Parathyroid adenoma (tissue), 2 donors: Measurements from ENCODE around the gene PTGES3.

Source experiments
- H2AFZ ChIP-seq: fragments of 300-600 bp; sonication (generic); one replicate; pipeline ENCODE4 v1.7.0; 2017; ENCODE audit warnings: antibody characterized with exemption, mild to moderate bottlenecking
- H3K27ac ChIP-seq: fragments of 300-600 bp; sonication (generic); one replicate; pipeline ENCODE4 v1.7.0; 2017
- H3K27me3 ChIP-seq: fragments of 300-600 bp; sonication (generic); one replicate; pipeline ENCODE4 v1.7.0; 2017; ENCODE audit warnings: low read length; ENCODE audit not compliant: control insufficient read depth, insufficient read depth
- H3K36me3 ChIP-seq: fragments of 300-600 bp; sonication (generic); one replicate; pipeline ENCODE4 v1.7.0; 2017; ENCODE audit warnings: low read length; ENCODE audit not compliant: control insufficient read depth, insufficient read depth
- H3K4me1 ChIP-seq: fragments of 300-600 bp; sonication (generic); one replicate; pipeline ENCODE4 v1.7.0; 2017; ENCODE audit warnings: control low read depth
- H3K4me2 ChIP-seq: fragments of 300-600 bp; sonication (generic); one replicate; pipeline ENCODE4 v1.7.0; 2017; ENCODE audit warnings: low read length
- H3K4me3 ChIP-seq: fragments of 300-600 bp; sonication (generic); one replicate; pipeline ENCODE4 v1.7.0; 2017; ENCODE audit warnings: low read depth, low read length
- H3K79me2 ChIP-seq: fragments of 300-600 bp; sonication (generic); one replicate; pipeline ENCODE4 v1.7.0; 2017; ENCODE audit warnings: control low read depth
- H3K9ac ChIP-seq: fragments of 300-600 bp; sonication (generic); one replicate; pipeline ENCODE4 v1.7.0; 2017; ENCODE audit warnings: mild to moderate bottlenecking
- H3K9me3 ChIP-seq: fragments of 300-600 bp; sonication (generic); one replicate; pipeline ENCODE4 v1.7.0; 2017; ENCODE audit warnings: low read length; ENCODE audit not compliant: control insufficient read depth
- TF ChIP-seq, protein P1 (sequence below): fragments of 300-600 bp; sonication (generic); IDR thresholded peaks from one replicate; pipeline ENCODE4 v1.7.0; 2017; ENCODE audit warnings: antibody characterized with exemption, mild to moderate bottlenecking
- donor health status: primary hyperparathyroidism.

Gene PTGES3

DNA sequence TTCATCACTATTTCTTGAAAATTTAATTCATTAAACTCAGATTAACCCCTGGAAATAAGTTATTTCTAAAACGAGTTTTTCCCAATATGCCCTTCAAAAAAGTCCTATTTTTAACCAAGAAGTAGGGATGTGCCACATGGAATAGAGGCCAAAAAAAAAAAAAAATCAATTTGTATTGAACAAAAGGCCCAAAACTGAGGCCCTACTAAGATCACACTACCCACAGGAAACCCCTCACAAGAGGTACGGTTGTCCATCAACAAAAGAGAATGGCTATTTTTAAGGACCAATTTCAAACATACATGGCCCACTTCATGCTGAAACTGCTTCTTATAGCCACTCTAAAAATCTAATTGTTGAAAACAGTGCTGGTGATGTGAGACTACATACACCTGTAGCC, 50.5 kb downstream of the PTGES3 start:
- Histone ChIP-seq H3K4me1 (peaks cover 31% of the 10 kb centered on the region), H3K36me3 (peaks cover 9% of the 10 kb centered on the region), H3K27me3 (no peaks in the 10 kb centered on the region), H3K4me2 (peak overlapping the region; percentile 47), H2AFZ (no peak overlapping the region), H3K27ac (peak overlapping the region; percentile 93), H3K79me2 (peaks cover 15% of the 10 kb centered on the region), H3K9me3 (no peaks in the 10 kb centered on the region), H3K4me3 (peak overlapping the region; percentile 23), H3K9ac (no peak overlapping the region)
- TF ChIP-seq, protein P1, sequence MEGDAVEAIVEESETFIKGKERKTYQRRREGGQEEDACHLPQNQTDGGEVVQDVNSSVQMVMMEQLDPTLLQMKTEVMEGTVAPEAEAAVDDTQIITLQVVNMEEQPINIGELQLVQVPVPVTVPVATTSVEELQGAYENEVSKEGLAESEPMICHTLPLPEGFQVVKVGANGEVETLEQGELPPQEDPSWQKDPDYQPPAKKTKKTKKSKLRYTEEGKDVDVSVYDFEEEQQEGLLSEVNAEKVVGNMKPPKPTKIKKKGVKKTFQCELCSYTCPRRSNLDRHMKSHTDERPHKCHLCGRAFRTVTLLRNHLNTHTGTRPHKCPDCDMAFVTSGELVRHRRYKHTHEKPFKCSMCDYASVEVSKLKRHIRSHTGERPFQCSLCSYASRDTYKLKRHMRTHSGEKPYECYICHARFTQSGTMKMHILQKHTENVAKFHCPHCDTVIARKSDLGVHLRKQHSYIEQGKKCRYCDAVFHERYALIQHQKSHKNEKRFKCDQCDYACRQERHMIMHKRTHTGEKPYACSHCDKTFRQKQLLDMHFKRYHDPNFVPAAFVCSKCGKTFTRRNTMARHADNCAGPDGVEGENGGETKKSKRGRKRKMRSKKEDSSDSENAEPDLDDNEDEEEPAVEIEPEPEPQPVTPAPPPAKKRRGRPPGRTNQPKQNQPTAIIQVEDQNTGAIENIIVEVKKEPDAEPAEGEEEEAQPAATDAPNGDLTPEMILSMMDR = no peak

DNA sequence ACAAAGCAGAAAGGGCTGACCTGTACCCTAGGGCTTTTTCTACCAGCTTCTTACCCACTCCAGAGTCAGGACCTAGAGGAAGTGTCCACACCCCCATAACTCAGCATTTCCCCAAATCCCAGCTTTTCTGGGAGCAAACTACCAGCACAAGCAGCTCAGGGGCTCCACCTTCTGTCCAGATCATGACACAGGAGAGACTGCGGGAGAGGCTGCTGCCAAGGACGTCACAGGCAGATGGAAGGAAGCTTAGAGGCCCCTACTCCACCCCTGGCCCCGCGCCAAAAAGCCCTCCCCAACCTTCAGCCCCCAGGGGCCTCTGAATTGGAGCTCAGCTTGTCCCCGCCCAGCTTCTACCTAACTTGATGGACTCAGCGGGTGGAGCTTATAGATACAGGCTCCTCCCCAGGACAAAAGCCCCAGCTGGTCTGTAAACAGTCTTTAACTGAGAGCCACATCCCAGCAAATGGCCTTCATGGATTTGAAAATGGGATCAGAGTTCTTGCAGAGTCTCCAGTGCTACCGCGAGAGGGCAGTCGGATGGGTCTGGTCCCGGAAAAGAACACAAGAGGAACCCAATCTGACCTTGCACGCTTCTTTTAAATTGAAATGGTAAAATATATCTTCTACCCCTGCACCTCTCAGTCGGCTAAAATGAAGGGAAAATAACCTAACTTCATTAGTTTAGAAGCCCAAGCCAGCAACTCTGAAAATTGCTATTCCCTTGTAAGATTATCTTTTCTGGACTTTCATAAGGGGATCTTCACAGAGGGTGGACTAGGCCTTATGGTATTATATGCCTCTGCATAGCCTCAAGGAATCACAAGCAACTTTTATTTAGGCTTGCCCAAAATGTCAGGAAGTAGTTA, 51.2 kb downstream of the PTGES3 start:
- H3K4me2 ChIP-seq = peak overlapping the region; percentile 76
- H3K79me2 ChIP-seq = peaks cover 10% of the 10 kb centered on the region
- H3K4me3 ChIP-seq = peak overlapping the region; percentile 66
- H3K36me3 ChIP-seq = peaks cover 9% of the 10 kb centered on the region
- peaks cover 34% of the 10 kb centered on the region for H3K4me1 ChIP-seq
- H3K27ac ChIP-seq = peak overlapping the region; percentile 93
- TF ChIP-seq, protein P1 = peak; percentile 77
- no peaks in the 10 kb centered on the region for H3K9me3 ChIP-seq
- no peaks in the 10 kb centered on the region for H3K27me3 ChIP-seq
- no peak overlapping the region for H3K9ac ChIP-seq
- peak overlapping the region; percentile 82 for H2AFZ ChIP-seq

DNA sequence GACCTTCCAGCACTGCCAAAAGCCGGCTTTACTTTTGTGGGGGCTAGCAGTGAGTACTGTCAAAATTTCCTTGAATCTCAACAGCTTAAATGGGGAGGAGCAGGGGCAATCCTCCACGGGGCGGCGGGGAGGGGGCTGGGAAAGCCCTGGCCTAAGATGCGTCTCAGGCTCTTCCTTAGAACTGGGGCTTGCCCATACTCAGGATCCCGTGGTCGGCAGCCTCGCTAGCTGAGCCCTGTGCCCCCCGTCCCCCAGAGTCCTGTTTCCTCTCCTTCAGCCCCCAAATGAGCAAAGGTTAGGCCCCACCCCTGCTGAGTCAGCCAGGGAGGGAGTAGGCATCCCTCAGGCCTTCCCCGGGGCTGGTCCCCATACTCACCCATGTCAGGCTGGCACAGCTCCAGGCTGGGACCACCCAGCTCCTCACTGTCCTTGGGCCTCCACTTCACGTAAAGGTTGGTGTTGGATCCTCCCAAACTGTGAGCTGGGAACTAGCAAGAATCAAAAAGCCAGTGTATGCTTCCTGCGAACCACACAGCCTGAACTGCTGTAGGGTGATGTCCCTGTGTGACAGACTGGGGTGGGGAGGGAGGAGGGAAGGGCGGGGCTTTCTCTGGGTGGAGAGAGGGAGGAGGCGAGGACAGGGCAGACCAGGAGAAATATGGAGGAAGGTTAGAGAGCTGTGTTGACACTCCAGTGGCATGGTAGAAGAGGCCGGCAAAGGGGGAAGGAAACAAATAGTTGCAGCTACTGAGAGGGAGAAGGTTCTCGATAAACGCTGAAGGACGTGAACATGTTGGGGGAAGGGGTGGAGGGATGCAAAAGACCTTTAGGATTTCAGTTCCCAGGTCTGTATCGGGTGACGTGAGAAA, 52.0 kb downstream of the PTGES3 start:
- Histone ChIP-seq H3K4me2 (peak overlapping the region; percentile 76), H3K4me3 (peak overlapping the region; percentile 66), H3K79me2 (peaks cover 10% of the 10 kb centered on the region), H3K36me3 (peaks cover 9% of the 10 kb centered on the region), H3K4me1 (peaks cover 40% of the 10 kb centered on the region), H3K27me3 (no peaks in the 10 kb centered on the region), H2AFZ (peak overlapping the region; percentile 82), H3K9ac (no peak overlapping the region), H3K9me3 (no peaks in the 10 kb centered on the region), H3K27ac (peak overlapping the region; percentile 93)
- TF ChIP-seq, protein P1 = no peak

DNA sequence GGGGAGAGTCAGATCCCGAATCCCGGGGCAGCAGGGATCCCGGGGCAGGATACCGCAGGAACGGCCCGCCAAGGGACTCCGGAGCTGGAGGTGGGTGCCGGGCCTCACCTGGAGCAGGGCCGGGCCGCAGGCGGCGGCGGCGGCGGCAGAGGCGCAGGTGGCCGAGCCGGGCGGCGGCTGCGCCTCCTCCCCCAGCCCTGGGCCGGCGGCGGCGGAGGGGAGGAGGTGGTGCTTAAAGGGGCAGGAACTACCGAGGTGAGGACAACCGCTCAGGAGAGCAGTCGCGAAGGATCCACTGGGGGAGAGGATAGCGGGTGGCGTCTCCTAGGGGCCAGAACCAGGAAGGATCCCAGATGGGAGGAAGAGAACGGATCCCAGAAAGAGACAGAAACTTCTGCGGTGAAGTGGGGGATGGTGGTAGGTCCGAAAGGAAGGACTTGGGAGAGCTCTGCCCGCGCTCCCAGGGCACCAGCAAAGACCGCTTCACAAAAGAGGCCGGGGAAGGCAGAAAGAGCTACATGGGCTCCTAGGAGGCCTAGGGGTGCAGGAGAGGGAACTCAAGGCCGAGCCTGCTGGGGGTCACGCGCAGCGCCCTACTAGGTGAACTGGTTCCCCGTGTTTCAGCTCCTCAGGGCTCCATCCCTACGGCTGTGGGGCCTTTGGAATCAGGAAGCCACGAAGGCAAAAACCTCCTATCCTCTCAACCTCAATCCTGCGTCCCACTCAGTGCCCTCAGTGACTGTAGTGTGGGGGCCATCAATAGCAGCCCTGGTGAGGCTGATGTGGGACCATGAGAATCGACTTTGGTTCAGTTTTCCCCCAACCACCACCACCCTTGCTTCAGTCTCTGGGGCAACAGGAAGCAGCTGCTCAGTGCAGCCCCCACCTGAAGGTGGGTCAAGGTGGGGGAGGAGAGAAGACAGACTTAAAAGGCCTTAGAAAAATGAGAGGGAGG, 53.0 kb downstream of the PTGES3 start:
- peak overlapping the region; percentile 76 for H3K4me2 ChIP-seq
- H3K4me1 ChIP-seq = peaks cover 45% of the 10 kb centered on the region
- H2AFZ ChIP-seq = peak overlapping the region; percentile 82
- no peaks in the 10 kb centered on the region for H3K9me3 ChIP-seq
- H3K36me3 ChIP-seq = peaks cover 9% of the 10 kb centered on the region
- no peaks in the 10 kb centered on the region for H3K27me3 ChIP-seq
- peak overlapping the region; percentile 8 for H3K9ac ChIP-seq
- peak overlapping the region; percentile 66 for H3K4me3 ChIP-seq
- TF ChIP-seq, protein P1 = peak; percentile 57
- peaks cover 12% of the 10 kb centered on the region for H3K79me2 ChIP-seq
- peak overlapping the region; percentile 93 for H3K27ac ChIP-seq
